ENCODE results near the gene STXBP2. TPM values are rescaled to one million over a fixed set of nuclear protein-coding genes. Genes with fewer than 3 reads are reported as not detected.

STXBP2 gene
- total RNA-seq, 1 experiment from 2014 or later, result 94.4 TPM

DNA sequence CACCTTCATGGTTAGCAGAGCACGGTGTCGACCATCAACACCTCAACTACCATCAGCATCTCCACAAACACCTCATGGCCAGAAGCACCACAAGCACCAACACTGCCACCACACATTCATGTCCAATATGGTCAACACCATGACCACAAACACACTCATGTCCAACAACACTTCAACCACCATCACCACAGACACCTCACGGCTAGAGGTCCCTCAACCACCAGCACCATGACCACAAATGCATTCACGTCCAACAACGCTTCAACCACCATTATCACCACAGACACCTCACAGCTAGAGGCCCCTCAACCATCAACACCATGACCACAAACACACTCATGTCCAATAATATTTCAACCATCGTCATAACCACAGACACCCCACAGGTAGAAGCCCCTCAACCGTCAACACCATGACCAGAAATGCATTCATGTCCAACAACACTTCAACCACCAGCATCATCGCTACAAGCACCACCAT lies 53.9 kb downstream of the STXBP2 start:
- Mint-ChIP-seq H3K4me3 (ENCODE audit: unreplicated experiment) (no peak overlapping the region), H3K27ac (ENCODE audit: low read depth, unreplicated experiment) (no peak overlapping the region), H3K9me3 (ENCODE audit: unreplicated experiment) (no peaks in the 10 kb centered on the region), H3K36me3 (ENCODE audit: insufficient read depth, unreplicated experiment) (no peaks in the 10 kb centered on the region), H3K27me3 (ENCODE audit: insufficient read depth, unreplicated experiment) (no peaks in the 10 kb centered on the region), H3K4me1 (ENCODE audit: insufficient read depth, unreplicated experiment) (no peaks in the 10 kb centered on the region)
- ChIA-PET CTCF (no interaction called here), POLR2A (no interaction called here)
- BruUV-seq (replicated peaks), result no TSS peak
- TF ChIP-seq, protein P1, sequence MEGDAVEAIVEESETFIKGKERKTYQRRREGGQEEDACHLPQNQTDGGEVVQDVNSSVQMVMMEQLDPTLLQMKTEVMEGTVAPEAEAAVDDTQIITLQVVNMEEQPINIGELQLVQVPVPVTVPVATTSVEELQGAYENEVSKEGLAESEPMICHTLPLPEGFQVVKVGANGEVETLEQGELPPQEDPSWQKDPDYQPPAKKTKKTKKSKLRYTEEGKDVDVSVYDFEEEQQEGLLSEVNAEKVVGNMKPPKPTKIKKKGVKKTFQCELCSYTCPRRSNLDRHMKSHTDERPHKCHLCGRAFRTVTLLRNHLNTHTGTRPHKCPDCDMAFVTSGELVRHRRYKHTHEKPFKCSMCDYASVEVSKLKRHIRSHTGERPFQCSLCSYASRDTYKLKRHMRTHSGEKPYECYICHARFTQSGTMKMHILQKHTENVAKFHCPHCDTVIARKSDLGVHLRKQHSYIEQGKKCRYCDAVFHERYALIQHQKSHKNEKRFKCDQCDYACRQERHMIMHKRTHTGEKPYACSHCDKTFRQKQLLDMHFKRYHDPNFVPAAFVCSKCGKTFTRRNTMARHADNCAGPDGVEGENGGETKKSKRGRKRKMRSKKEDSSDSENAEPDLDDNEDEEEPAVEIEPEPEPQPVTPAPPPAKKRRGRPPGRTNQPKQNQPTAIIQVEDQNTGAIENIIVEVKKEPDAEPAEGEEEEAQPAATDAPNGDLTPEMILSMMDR (IDR thresholded peaks at IDR 0.05; ENCODE audit: unreplicated experiment), result no peak
- intact Hi-C loops (cut with micrococcal nuclease), result no loop called here
- DNase-seq (ENCODE audit: unreplicated experiment), result no peak

DNA sequence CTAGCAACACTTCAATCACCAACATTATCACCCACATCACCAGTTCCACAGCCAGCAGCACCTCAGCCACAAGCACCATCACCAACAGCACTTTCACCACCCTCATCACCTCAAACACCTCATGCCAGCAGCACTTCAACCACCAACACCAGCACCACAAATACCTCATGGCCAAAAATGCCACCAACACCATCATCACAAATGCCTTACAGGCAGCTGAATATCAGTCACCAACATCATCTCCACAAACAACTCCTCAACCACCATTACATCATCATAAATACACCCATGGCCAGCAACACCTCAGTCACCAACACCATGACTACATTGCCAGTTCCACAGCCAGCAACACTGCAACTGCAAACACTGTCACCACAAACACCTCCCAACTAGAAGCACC lies 54.6 kb downstream of the STXBP2 start:
- Mint-ChIP-seq H3K27me3 (ENCODE audit: insufficient read depth, unreplicated experiment) (peaks cover 4% of the 10 kb centered on the region), H3K4me1 (ENCODE audit: insufficient read depth, unreplicated experiment) (no peaks in the 10 kb centered on the region), H3K36me3 (ENCODE audit: insufficient read depth, unreplicated experiment) (peaks cover 2% of the 10 kb centered on the region), H3K27ac (ENCODE audit: low read depth, unreplicated experiment) (no peak overlapping the region), H3K4me3 (ENCODE audit: unreplicated experiment) (no peak overlapping the region), H3K9me3 (ENCODE audit: unreplicated experiment) (no peaks in the 10 kb centered on the region)
- TF ChIP-seq, protein P1 (IDR thresholded peaks at IDR 0.05; ENCODE audit: unreplicated experiment), result no peak
- no TSS peak for BruUV-seq (replicated peaks)
- ChIA-PET CTCF (interaction anchor here (0.6 kb wide), 1 partner anchor 134 kb away, joined by 3 read pairs; no protein-coding TSS in a partner anchor), POLR2A (no interaction called here)
- intact Hi-C loops (cut with micrococcal nuclease), result no loop called here
- no peak for DNase-seq (ENCODE audit: unreplicated experiment)

DNA sequence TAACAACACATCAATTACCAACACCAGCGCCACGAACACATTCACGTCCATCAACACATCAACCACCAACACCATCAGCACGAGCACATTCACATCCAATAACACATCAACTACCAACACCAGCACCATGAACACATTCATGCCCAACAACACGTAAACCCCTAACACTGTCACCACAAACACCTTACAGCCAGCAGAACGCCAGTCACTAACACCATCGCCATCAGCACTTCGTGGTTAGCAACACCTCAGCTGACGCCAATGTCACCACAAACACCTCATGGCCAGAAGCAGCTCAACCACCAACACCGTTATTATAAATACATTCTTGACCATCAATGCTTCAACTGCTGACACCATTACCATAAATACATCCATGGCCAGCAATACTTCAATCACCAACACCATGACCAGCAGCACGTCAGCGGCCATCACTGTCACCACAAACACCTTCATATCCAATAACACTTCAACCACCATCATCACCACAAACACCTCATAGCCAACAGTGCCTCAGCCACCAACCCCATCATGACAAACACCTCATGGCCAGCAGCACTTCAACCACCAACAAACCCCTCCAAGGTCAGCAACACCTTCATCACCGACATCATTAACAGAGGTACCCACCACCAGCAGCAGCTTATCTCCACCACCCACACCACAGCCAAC lies 55.6 kb downstream of the STXBP2 start:
- H3K36me3 Mint-ChIP-seq (ENCODE audit: insufficient read depth, unreplicated experiment), result peaks cover 6% of the 10 kb centered on the region
- H3K4me1 Mint-ChIP-seq (ENCODE audit: insufficient read depth, unreplicated experiment), result no peaks in the 10 kb centered on the region
- no peak for DNase-seq (ENCODE audit: unreplicated experiment)
- no peak overlapping the region for H3K4me3 Mint-ChIP-seq (ENCODE audit: unreplicated experiment)
- ChIA-PET POLR2A (no interaction called here), CTCF (no interaction called here)
- TF ChIP-seq, protein P1 (IDR thresholded peaks at IDR 0.05; ENCODE audit: unreplicated experiment), result no peak
- H3K27me3 Mint-ChIP-seq (ENCODE audit: insufficient read depth, unreplicated experiment), result peaks cover 15% of the 10 kb centered on the region
- no peak overlapping the region for H3K27ac Mint-ChIP-seq (ENCODE audit: low read depth, unreplicated experiment)
- no peaks in the 10 kb centered on the region for H3K9me3 Mint-ChIP-seq (ENCODE audit: unreplicated experiment)
- intact Hi-C loops (cut with micrococcal nuclease), result no loop called here
- BruUV-seq (replicated peaks), result no TSS peak

DNA sequence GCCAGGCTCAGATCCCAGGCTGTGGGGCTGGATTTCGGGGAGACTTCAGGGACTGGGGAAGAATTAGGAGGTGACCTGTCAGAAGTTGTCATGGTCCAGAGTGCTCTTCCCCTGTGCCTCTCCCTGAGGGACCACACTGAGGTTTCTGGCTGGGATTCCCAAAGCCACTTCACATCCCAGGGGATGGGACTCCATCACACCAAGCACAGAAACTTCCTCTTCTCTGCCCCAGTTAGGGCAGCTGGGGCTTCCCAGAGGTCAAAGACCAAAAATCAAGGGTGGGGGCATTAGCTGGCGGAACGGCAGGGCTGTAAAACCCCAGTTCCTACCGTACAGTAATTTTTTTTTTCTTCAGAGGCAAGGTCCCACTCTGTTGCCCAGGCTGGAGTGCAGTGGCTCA lies 57.6 kb downstream of the STXBP2 start:
- no peak overlapping the region for H3K27ac Mint-ChIP-seq (ENCODE audit: low read depth, unreplicated experiment)
- peaks cover 34% of the 10 kb centered on the region for H3K27me3 Mint-ChIP-seq (ENCODE audit: insufficient read depth, unreplicated experiment)
- TF ChIP-seq, protein P1 (IDR thresholded peaks at IDR 0.05; ENCODE audit: unreplicated experiment), result no peak
- H3K4me3 Mint-ChIP-seq (ENCODE audit: unreplicated experiment), result no peak overlapping the region
- BruUV-seq (replicated peaks), result no TSS peak
- no peaks in the 10 kb centered on the region for H3K9me3 Mint-ChIP-seq (ENCODE audit: unreplicated experiment)
- CTCF ChIA-PET, result interaction anchor here (0.7 kb wide), 1 partner anchor 10 kb away, joined by 5 read pairs; no protein-coding TSS in a partner anchor
- no peak for DNase-seq (ENCODE audit: unreplicated experiment)
- POLR2A ChIA-PET, result no interaction called here
- intact Hi-C loops (cut with micrococcal nuclease), result no loop called here
- peaks cover 7% of the 10 kb centered on the region for H3K4me1 Mint-ChIP-seq (ENCODE audit: insufficient read depth, unreplicated experiment)
- H3K36me3 Mint-ChIP-seq (ENCODE audit: insufficient read depth, unreplicated experiment), result peaks cover 6% of the 10 kb centered on the region

Small RNAs within 50 kb of the gene (microRNA-seq; reads per million reads assigned to microRNA genes)
- gene MIR6792, result not detected

Other genes with a start within 250 kb of the STXBP2 start
- 5.5 and 6.4 TPM in 2 replicates for gene PEX11G, start 148.1 kb upstream of the STXBP2 start, total RNA-seq (2022)
- gene ZNF358, start 121.0 kb upstream of the STXBP2 start, total RNA-seq (2022), result 16.9 and 17.7 TPM in 2 replicates
- 10.8 and 13.9 TPM in 2 replicates for gene MCOLN1, start 114.5 kb upstream of the STXBP2 start, total RNA-seq (2022)
- gene PNPLA6, start 101.4 kb upstream of the STXBP2 start, total RNA-seq (2022), result 75.8 and 96.1 TPM in 2 replicates
- 6.7 and 9.1 TPM in 2 replicates for gene CAMSAP3, start 41.2 kb upstream of the STXBP2 start, total RNA-seq (2022)
- gene XAB2, start 7.6 kb upstream of the STXBP2 start, total RNA-seq (2022), result 28.7 and 29.4 TPM in 2 replicates
- gene PET100, start 7.3 kb upstream of the STXBP2 start, total RNA-seq (2022), result 53.9 and 101 TPM in 2 replicates
- gene PCP2, start 3.4 kb upstream of the STXBP2 start, total RNA-seq (2022), result not detected in 2 replicates
- not detected in 2 replicates for gene RETN, start 31.9 kb downstream of the STXBP2 start, total RNA-seq (2022)
- gene MCEMP1, start 40.0 kb downstream of the STXBP2 start, total RNA-seq (2022), result 0.44 TPM in 1 of 2 replicates, not detected in the other
- gene TRAPPC5, start 43.7 kb downstream of the STXBP2 start, total RNA-seq (2022), result 123 and 155 TPM in 2 replicates
- gene FCER2, start 65.0 kb downstream of the STXBP2 start, total RNA-seq (2022), result not detected in 2 replicates
- gene CLEC4G, start 95.0 kb downstream of the STXBP2 start, total RNA-seq (2022), result not detected in 2 replicates
- gene CD209, start 110.4 kb downstream of the STXBP2 start, total RNA-seq (2022), result not detected in 2 replicates
- not detected in 2 replicates for gene CLEC4M, start 126.1 kb downstream of the STXBP2 start, total RNA-seq (2022)
- 23.6 and 25.7 TPM in 2 replicates for gene EVI5L, start 193.1 kb downstream of the STXBP2 start, total RNA-seq (2022)
- 0.10 and 0.26 TPM in 2 replicates for gene PRR36, start 237.3 kb downstream of the STXBP2 start, total RNA-seq (2022)

Data from MCF 10A (cell line).